PC-9 (cell line): Measurements from ENCODE around the gene TMEM127.

ENCODE experiments used
- EZH2 ChIP-seq: fragments of 200-600 bp; sonication (generic); IDR thresholded peaks from 2 replicates; pipeline ENCODE4 v1.8.0; 2017; ENCODE audit warnings: antibody characterized with exemption, low read depth
- TF ChIP-seq, protein P1 (sequence below): fragments of 200-600 bp; sonication (generic); conservative IDR thresholded peaks from 2 replicates; pipeline ENCODE4 v1.6.1; 2017; ENCODE audit warnings: mixed run types, antibody characterized with exemption, mild to moderate bottlenecking, moderate library complexity

GRCh38 chr2:96264086-96264485 lies 1.7 kb downstream of the TMEM127 start:
- TF ChIP-seq EZH2 = no peak
- TF ChIP-seq, protein P1, sequence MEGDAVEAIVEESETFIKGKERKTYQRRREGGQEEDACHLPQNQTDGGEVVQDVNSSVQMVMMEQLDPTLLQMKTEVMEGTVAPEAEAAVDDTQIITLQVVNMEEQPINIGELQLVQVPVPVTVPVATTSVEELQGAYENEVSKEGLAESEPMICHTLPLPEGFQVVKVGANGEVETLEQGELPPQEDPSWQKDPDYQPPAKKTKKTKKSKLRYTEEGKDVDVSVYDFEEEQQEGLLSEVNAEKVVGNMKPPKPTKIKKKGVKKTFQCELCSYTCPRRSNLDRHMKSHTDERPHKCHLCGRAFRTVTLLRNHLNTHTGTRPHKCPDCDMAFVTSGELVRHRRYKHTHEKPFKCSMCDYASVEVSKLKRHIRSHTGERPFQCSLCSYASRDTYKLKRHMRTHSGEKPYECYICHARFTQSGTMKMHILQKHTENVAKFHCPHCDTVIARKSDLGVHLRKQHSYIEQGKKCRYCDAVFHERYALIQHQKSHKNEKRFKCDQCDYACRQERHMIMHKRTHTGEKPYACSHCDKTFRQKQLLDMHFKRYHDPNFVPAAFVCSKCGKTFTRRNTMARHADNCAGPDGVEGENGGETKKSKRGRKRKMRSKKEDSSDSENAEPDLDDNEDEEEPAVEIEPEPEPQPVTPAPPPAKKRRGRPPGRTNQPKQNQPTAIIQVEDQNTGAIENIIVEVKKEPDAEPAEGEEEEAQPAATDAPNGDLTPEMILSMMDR = no peak
